Mucosa of rectum (tissue), 2 donors: Measurements from ENCODE around the gene FHIT.
"Not testable (repeated sequence)": the region's sequence is repeated elsewhere in the genome, so short reads cannot be mapped to it uniquely, and the experiment has no call there.

ENCODE experiments used
- H3K27ac ChIP-seq, 2 donors: one replicate each; pipeline ENCODE4 v1.7.0; 2013; ENCODE audit warnings: inconsistent platforms in 2 of 2, low read depth in 2 of 2, low read length in 2 of 2
- H3K27me3 ChIP-seq, 2 donors: one replicate each; pipeline ENCODE4 v1.7.0; 2013; ENCODE audit warnings: low read length in 2 of 2; ENCODE audit not compliant: control insufficient read depth in 2 of 2, insufficient read depth in 2 of 2
- H3K36me3 ChIP-seq, 2 donors: one replicate each; pipeline ENCODE4 v1.7.0; 2013; ENCODE audit warnings: low read length in 2 of 2; ENCODE audit not compliant: control insufficient read depth in 2 of 2, insufficient read depth in 2 of 2
- H3K4me1 ChIP-seq, 2 donors: one replicate each; pipeline ENCODE4 v1.7.0; 2013; ENCODE audit warnings: low read length in 2 of 2, mild to moderate bottlenecking in 1 of 2; ENCODE audit not compliant: control insufficient read depth in 2 of 2, insufficient read depth in 2 of 2
- H3K4me3 ChIP-seq, 2 donors: one replicate each; pipeline ENCODE4 v1.7.0; 2013; ENCODE audit warnings: low read length in 2 of 2
- H3K9ac ChIP-seq, 2 donors: one replicate each; pipeline ENCODE4 v1.7.0; 2013; ENCODE audit warnings: low read length in 2 of 2, low read depth in 1 of 2, mild to moderate bottlenecking in 1 of 2
- H3K9me3 ChIP-seq, 2 donors: one replicate each; pipeline ENCODE4 v1.7.0; 2013; ENCODE audit warnings: low read length in 2 of 2; ENCODE audit not compliant: control insufficient read depth in 2 of 2
- donor health status: healthy.
- donor health status: Normal muscosa, but diverticular disease.

FHIT gene

DNA sequence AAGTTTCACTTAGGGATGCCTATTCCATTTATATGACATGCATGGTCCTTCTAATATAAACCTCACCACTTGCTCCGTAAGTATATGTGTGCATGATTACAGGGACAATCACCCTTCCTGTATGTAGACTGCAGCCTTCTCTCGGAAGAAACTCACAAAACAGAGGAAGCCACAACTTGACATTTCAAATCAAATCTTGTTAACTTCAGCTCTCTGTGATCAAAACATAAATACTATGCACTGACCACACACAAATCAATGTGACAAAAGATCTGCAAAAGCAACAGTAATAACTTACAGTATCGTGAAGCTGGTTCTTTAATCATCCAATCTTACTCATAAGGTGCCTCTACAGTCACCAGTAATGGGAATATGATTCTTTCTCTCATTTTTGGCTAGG, 50.2 kb downstream of the FHIT start:
- H3K36me3 ChIP-seq: no peaks in the 10 kb centered on the region
- no peak overlapping the region for H3K9ac ChIP-seq
- H3K9me3 ChIP-seq: no peaks in the 10 kb centered on the region

DNA sequence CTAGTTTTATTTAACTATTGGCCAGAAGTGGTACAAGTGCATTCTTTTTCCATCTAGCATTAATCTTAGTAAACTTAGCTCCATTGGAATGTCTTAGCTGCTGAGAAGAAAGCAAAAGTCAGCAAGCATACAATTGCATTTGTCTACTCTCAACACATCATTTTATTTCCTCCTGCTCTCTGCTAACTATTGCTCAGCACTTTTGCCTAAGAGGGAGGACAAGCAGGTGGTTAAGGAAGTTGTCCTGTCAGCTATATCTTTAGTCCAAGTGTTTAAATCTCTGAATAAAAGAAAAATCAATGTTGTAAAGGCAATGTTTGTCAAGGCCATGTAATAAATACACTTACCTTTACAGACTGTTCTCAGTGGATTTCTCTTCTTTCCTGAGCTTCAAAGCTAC, 51.0 kb downstream of the FHIT start:
- no peaks in the 10 kb centered on the region for H3K27me3 ChIP-seq
- H3K4me3 ChIP-seq: no peak overlapping the region
- no peak overlapping the region for H3K9ac ChIP-seq
- no peaks in the 10 kb centered on the region for H3K4me1 ChIP-seq
- no peaks in the 10 kb centered on the region for H3K36me3 ChIP-seq
- no peaks in the 10 kb centered on the region for H3K9me3 ChIP-seq
- H3K27ac ChIP-seq: no peak overlapping the region

More for the DNA sequence above, 50.2 kb downstream of the FHIT start:
- H3K4me3 ChIP-seq: no peak overlapping the region
- H3K27ac ChIP-seq: no peak overlapping the region
- H3K27me3 ChIP-seq: no peaks in the 10 kb centered on the region
- no peaks in the 10 kb centered on the region for H3K4me1 ChIP-seq

DNA sequence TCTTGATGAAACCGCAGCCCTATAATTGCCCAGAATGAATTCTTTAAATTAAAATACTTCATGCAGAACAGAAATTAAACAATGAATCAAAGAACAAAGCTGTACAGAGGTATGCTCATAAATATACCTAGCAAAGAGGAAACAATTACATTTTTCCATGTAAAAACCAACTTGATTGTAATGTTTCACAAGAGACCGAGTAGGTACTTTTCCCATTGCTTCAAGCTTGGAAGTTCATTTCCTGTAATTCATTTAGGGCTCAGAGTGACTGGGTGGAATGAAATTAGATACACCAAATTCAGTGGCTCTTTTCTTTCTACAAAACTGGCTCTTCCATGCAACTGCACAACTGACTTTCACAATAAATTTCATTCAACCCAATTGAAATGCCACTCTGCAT, 51.4 kb downstream of the FHIT start:
- H3K4me3 ChIP-seq: no peak overlapping the region
- no peak overlapping the region for H3K9ac ChIP-seq
- H3K36me3 ChIP-seq: no peaks in the 10 kb centered on the region
- H3K27ac ChIP-seq: no peak overlapping the region
- no peaks in the 10 kb centered on the region for H3K9me3 ChIP-seq
- no peaks in the 10 kb centered on the region for H3K27me3 ChIP-seq
- H3K4me1 ChIP-seq: no peaks in the 10 kb centered on the region

DNA sequence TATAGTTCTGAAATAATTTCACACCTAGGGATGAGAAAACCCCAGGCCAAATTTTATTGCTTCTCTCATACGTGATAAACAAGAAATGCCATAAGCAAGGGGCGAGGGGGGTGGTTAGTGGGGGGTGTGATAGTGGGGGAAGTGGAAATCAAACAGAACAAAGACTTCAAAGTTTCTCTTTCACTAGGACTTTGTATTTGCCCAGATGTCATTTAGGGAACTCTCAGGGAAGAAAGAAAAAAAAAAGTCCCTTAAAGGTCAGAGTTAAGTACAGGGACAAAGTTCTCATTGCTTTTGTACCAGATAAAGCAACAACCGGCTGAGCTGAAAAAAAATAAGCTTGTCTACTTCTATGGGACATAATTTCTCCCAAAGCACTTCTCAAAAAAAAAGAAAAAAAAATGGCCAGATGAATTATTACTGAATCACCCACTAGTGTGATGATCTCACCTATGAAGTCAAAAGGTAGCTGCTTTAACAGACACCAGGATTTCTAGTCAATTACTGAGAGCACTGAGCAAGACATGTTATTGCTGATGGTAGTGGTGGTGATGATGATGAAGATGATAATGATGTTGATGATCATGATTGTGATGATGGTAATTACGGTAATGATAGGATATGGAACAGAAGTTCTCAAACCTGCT, 56.2 kb downstream of the FHIT start:
- Histone ChIP-seq H3K27ac (no peak overlapping the region), H3K9me3 (no peaks in the 10 kb centered on the region), H3K4me3 (no peak overlapping the region), H3K27me3 (no peaks in the 10 kb centered on the region), H3K36me3 (no peaks in the 10 kb centered on the region), H3K9ac (no peak overlapping the region), H3K4me1 (no peaks in the 10 kb centered on the region)

DNA sequence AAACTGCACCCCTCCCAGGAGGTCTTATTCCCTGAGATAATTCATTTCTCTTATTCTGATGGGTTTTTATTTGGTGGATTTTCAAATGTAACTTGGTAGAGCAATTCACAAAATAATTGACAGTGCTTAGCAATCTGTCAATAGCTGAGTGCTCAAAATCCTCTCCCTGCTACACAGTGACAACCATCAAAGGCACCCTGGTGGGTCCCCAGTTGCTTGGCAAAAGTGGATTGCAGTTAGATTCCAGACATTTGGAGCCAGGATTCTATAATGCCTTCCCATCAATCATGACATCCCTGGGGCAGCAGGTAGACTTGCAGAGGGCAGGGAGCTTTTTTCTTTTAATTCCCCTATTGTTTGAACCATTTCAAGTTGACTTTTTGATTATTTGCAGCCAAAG, 59.0 kb downstream of the FHIT start:
- H3K27ac ChIP-seq: no peak overlapping the region
- no peaks in the 10 kb centered on the region for H3K27me3 ChIP-seq
- no peak overlapping the region for H3K9ac ChIP-seq
- H3K9me3 ChIP-seq: no peaks in the 10 kb centered on the region
- no peaks in the 10 kb centered on the region for H3K4me1 ChIP-seq
- H3K4me3 ChIP-seq: no peak overlapping the region
- H3K36me3 ChIP-seq: no peaks in the 10 kb centered on the region

DNA sequence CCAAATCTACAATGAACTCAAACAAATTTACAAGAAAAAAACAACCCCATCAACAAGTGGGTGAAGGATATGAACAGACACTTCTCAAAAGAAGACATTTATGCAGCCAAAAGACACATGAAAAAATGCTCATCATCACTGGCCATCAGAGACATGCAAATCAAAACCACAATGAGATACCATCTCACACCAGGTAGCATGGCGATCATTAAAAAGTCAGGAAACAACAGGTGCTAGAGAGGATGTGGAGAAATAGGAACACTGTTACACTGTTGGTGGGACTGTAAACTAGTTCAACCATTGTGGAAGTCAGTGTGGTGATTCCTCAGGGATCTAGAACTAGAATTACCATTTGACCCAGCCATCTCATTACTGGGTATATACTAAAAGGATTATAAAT, 61.0 kb downstream of the FHIT start:
- not testable (repeated sequence) for H3K27ac ChIP-seq, H3K4me3 ChIP-seq, H3K36me3 ChIP-seq, H3K4me1 ChIP-seq, H3K27me3 ChIP-seq, H3K9me3 ChIP-seq, H3K9ac ChIP-seq

DNA sequence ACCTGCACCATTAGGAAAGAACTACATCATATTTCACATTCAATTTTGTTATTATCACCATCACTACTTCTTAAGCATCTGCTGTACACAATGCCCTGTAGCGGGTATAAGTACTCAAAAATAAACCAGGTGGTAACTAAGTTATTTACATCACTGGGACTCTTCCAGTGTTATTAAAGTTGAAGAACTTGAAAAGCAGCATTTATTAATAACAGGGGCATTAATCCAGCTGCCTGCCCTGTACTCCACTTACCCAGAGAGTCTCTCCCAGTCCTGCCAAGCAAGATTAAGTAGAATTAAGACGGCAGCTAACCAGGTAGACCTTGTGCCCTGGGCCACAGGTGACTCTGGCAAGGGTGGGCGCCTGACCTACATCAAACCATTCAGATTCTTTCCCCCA, 65.2 kb downstream of the FHIT start:
- Histone ChIP-seq H3K36me3 (no peaks in the 10 kb centered on the region), H3K9me3 (no peaks in the 10 kb centered on the region), H3K27ac (no peak overlapping the region), H3K9ac (no peak overlapping the region), H3K4me3 (no peak overlapping the region), H3K4me1 (no peaks in the 10 kb centered on the region), H3K27me3 (no peaks in the 10 kb centered on the region)

DNA sequence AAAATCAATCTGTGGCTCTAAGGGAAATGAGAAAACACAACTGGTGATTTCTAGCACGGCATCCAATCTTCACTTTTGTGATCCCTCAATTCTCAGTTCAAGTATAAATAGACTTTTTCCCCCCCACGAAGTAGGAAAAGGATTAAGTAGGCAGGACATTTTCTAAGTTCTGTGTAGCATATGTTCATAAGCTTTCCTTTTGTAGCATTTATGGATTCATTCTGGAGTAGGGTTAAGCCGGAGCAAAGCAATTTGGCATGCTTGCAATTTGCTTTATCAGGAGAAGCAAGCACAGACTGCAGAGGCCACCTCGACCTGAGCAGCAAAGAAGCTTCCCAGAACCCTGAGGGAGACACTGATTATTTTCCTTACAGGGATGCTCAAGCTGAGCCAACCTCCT, 66.3 kb downstream of the FHIT start:
- H3K36me3 ChIP-seq: no peaks in the 10 kb centered on the region
- H3K27me3 ChIP-seq: no peaks in the 10 kb centered on the region
- no peaks in the 10 kb centered on the region for H3K4me1 ChIP-seq
- no peak overlapping the region for H3K4me3 ChIP-seq
- H3K9ac ChIP-seq: no peak overlapping the region
- H3K9me3 ChIP-seq: no peaks in the 10 kb centered on the region
- H3K27ac ChIP-seq: no peak overlapping the region

DNA sequence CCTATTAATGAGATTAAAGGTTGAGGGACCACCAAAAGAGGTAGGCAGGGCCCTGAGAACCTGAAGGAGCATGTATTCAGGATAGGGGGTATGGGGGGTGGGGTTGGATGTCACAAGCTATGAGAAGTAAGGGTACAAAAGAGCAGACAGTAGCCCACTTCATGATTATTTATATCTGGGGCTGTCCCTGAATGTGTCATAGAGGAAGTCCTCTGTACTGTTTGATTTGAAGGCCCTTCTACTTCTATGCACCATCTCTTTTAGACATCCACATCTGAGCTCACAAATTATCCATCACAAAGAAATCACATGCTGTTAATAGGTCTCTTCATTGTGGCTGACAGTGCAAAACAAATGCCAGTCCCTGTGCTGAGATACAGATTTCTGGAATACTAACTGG, 68.6 kb downstream of the FHIT start:
- Histone ChIP-seq H3K4me1 (no peaks in the 10 kb centered on the region), H3K9me3 (no peaks in the 10 kb centered on the region), H3K36me3 (no peaks in the 10 kb centered on the region), H3K4me3 (no peak overlapping the region), H3K27ac (no peak overlapping the region), H3K27me3 (no peaks in the 10 kb centered on the region), H3K9ac (no peak overlapping the region)

DNA sequence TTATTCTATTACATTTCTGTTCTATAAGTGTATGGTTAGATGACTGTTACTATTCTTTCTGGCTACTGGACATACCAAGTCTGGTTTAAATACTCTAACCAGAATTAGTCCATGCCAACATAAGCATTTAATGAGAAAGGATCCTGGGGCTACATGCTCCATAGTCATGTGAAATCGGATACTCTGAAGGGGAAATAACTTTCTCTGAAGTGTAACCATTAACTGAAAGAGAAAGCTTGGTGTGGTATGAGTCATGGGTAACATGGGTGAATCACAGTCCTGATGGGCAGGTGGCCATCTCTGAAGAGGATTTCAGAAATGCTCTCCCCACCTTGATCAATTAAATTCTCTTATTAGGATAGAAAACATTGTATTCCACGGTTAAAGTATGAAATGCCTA, 69.4 kb downstream of the FHIT start:
- Histone ChIP-seq H3K9ac (no peak overlapping the region), H3K27ac (no peak overlapping the region), H3K27me3 (no peaks in the 10 kb centered on the region), H3K4me3 (no peak overlapping the region), H3K9me3 (no peaks in the 10 kb centered on the region), H3K4me1 (no peaks in the 10 kb centered on the region), H3K36me3 (no peaks in the 10 kb centered on the region)

DNA sequence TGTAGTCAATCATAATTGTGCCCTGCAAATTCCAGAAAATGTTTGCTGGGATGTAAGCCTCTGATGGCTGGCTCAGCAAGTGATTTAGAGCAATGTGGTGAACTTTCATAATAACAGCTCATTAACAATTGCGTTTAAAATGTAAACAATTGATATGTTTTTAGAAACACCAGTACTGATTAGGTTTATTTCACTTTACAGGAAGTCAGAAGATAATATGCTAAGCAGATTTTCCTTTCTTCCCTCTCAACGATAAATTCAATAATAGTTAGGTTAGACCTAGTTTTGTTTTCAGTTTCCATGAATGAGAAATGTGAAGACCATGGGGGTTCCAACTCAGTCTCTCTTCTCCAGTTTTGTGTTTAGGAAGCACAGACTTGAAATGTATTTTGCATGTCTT, 71.0 kb downstream of the FHIT start:
- no peaks in the 10 kb centered on the region for H3K27me3 ChIP-seq
- H3K4me3 ChIP-seq: no peak overlapping the region
- H3K4me1 ChIP-seq: no peaks in the 10 kb centered on the region
- no peak overlapping the region for H3K9ac ChIP-seq
- no peak overlapping the region for H3K27ac ChIP-seq
- H3K9me3 ChIP-seq: no peaks in the 10 kb centered on the region
- H3K36me3 ChIP-seq: no peaks in the 10 kb centered on the region
